ENCODE measurements around the gene FIS1. TPM values are rescaled to one million over a fixed set of nuclear protein-coding genes. Genes with fewer than 3 reads are reported as not detected.

The FIS1 gene
- polyA plus RNA-seq, 1 donor from 2014 or later = 322 TPM

DNA sequence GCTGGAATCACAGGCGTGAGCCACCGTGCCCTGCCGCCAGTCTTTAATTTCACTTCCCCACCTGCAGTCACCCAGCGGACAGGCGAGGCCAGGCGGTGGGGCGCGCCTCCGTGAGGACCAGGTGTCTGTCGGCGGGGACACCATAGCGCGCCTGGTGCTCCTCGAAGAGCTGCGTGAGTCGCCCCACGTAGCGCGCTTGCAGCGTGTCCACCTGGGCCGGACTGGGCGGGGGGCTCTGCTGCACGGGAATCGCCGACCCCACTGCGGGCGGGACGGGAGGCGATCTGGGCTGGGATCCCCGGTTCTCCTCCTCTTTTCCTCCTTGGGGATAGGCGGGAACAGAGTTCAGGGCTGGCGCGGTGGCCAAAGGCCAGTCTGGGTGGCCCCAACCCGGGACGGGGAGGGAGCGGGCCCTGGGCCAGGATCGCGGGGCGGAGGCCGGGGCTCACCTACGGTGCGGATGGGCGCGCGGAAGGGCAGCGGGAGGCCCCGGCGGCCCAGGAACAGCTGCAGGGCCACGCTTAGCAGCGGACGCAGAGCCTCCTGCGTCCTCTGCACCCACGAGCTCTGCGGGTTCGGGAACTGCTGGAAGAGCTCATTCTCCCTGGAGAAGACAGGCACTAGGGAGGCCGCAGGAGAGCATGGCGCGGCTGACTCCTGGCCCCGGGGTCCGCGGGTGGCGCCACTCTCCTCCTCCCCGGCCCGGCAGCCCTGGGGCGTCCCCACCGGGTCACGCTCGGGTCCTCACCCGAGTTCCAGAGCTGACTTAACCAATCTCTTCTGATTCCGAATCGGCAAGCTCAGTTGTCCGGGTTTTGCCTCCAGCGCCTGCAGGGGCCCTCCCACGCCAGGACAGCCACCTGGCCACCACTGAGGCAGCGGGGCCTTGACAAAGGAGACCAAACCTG, 42.9 kb downstream of the FIS1 start:
- Histone ChIP-seq H3K9me2 (ENCODE audit: insufficient read depth, low read length) (no peaks in the 10 kb centered on the region), H3K4me3 (ENCODE audit: low read length) (no peak overlapping the region), H4K20me1 (ENCODE audit: insufficient read depth) (no peaks in the 10 kb centered on the region), H3F3A (ENCODE audit: insufficient read depth, low read length, poor library complexity, severe bottlenecking) (no peaks in the 10 kb centered on the region), H3K9me3 (ENCODE audit: low read length) (no peaks in the 10 kb centered on the region), H3K27ac (ENCODE audit: low read length) (no peak overlapping the region), H3K36me3 (ENCODE audit: insufficient read depth, low read length) (no peaks in the 10 kb centered on the region), H3K9ac (ENCODE audit: low read length) (no peak overlapping the region), H3K79me2 (replicated peaks; ENCODE audit: insufficient read depth, low read length) (no peaks in the 10 kb centered on the region), H3K4me2 (ENCODE audit: low read length) (no peak overlapping the region), H2AFZ (ENCODE audit: low read depth, low read length) (no peak overlapping the region), H3K27me3 (ENCODE audit: insufficient read depth, low read depth, low read length) (peaks cover 31% of the 10 kb centered on the region)
- TF ChIP-seq EZH2 (IDR thresholded peaks at IDR 0.05; ENCODE audit: borderline replicate concordance, insufficient read depth, low read length, poor library complexity, severe bottlenecking) = no peak
- TF ChIP-seq MXI1 (conservative IDR thresholded peaks at IDR 0.05; ENCODE audit: poor library complexity, severe bottlenecking) = no peak
- TF ChIP-seq EP300 (conservative IDR thresholded peaks at IDR 0.05; ENCODE audit: poor library complexity, severe bottlenecking) = no peak

GRCh38 chr7:101200862-101201599, 43.9 kb downstream of the FIS1 start, which contains the start of gene MOGAT3:
TSS of gene MOGAT3 (minus strand) at chr7:101201036. CDS start at chr7:101200854, 182 bp downstream.
- Histone ChIP-seq H3K4me2 (ENCODE audit: low read length) (no peak within 1 kb of the TSS), H3K4me3 (ENCODE audit: low read length) (no peak within 1 kb of the TSS), H3K27me3 (ENCODE audit: insufficient read depth, low read depth, low read length) (peaks cover 31% of the 10 kb centered on the region), H3K36me3 (ENCODE audit: insufficient read depth, low read length) (no peaks in the 10 kb centered on the region), H3K9me2 (ENCODE audit: insufficient read depth, low read length) (no peaks in the 10 kb centered on the region), H3K9me3 (ENCODE audit: low read length) (no peaks in the 10 kb centered on the region), H3K9ac (ENCODE audit: low read length) (no peak within 1 kb of the TSS), H4K20me1 (ENCODE audit: insufficient read depth) (no peaks in the 10 kb centered on the region), H2AFZ (ENCODE audit: low read depth, low read length) (no peak within 1 kb of the TSS), H3F3A (ENCODE audit: insufficient read depth, low read length, poor library complexity, severe bottlenecking) (no peaks in the 10 kb centered on the region), H3K27ac (ENCODE audit: low read length) (no peak within 1 kb of the TSS), H3K79me2 (replicated peaks; ENCODE audit: insufficient read depth, low read length) (no peaks in the 10 kb centered on the region)
- TF ChIP-seq MXI1 (conservative IDR thresholded peaks at IDR 0.05; ENCODE audit: poor library complexity, severe bottlenecking) (no peak), RAD21 (conservative IDR thresholded peaks at IDR 0.05) (no peak), TAF1 (IDR thresholded peaks at IDR 0.05; ENCODE audit: low read depth) (no peak), SMC3 (conservative IDR thresholded peaks at IDR 0.05; ENCODE audit: poor library complexity) (no peak), POLR2AphosphoS5 (IDR thresholded peaks at IDR 0.05) (no peak), CTCF (IDR thresholded peaks at IDR 0.05; ENCODE audit: poor library complexity, severe bottlenecking) (no peak), EP300 (conservative IDR thresholded peaks at IDR 0.05; ENCODE audit: poor library complexity, severe bottlenecking) (no peak), EZH2 (IDR thresholded peaks at IDR 0.05; ENCODE audit: borderline replicate concordance, insufficient read depth, low read length, poor library complexity, severe bottlenecking) (no peak)
- TF ChIP-seq, protein P1, sequence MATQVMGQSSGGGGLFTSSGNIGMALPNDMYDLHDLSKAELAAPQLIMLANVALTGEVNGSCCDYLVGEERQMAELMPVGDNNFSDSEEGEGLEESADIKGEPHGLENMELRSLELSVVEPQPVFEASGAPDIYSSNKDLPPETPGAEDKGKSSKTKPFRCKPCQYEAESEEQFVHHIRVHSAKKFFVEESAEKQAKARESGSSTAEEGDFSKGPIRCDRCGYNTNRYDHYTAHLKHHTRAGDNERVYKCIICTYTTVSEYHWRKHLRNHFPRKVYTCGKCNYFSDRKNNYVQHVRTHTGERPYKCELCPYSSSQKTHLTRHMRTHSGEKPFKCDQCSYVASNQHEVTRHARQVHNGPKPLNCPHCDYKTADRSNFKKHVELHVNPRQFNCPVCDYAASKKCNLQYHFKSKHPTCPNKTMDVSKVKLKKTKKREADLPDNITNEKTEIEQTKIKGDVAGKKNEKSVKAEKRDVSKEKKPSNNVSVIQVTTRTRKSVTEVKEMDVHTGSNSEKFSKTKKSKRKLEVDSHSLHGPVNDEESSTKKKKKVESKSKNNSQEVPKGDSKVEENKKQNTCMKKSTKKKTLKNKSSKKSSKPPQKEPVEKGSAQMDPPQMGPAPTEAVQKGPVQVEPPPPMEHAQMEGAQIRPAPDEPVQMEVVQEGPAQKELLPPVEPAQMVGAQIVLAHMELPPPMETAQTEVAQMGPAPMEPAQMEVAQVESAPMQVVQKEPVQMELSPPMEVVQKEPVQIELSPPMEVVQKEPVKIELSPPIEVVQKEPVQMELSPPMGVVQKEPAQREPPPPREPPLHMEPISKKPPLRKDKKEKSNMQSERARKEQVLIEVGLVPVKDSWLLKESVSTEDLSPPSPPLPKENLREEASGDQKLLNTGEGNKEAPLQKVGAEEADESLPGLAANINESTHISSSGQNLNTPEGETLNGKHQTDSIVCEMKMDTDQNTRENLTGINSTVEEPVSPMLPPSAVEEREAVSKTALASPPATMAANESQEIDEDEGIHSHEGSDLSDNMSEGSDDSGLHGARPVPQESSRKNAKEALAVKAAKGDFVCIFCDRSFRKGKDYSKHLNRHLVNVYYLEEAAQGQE (IDR thresholded peaks at IDR 0.05; ENCODE audit: borderline replicate concordance) = no peak
